Testis (tissue), 3 donors: Measurements from ENCODE around the gene RAD23A. TPM values are rescaled to one million over a fixed set of nuclear protein-coding genes. Genes with fewer than 3 reads are reported as not detected.
"Not testable (repeated sequence)": the region's sequence is repeated elsewhere in the genome, so short reads cannot be mapped to it uniquely, and the experiment has no call there.

ENCODE experiments used
- DNase-seq: peaks from one replicate; pipeline ENCODE4 v3.0.0-alpha.2; 2019
- H3K27ac ChIP-seq, 2 donors: fragments of 200-600 bp; sonication (generic); one replicate each; pipeline ENCODE4 v1.5.1; 2019
- H3K27me3 ChIP-seq: fragments of 200-600 bp; sonication (generic); one replicate; pipeline ENCODE4 v1.5.1; 2019
- H3K36me3 ChIP-seq: fragments of 200-600 bp; sonication (generic); one replicate; pipeline ENCODE4 v1.5.1; 2017; ENCODE audit warnings: low read depth; ENCODE audit errors: missing control alignments
- H3K4me1 ChIP-seq: fragments of 200-600 bp; sonication (generic); one replicate; pipeline ENCODE4 v1.5.1; 2019
- H3K4me3 ChIP-seq, 2 donors: fragments of 200-600 bp; sonication (generic); one replicate each; pipeline ENCODE4 v1.5.1; 2017 to 2019
- H3K9me3 ChIP-seq: fragments of 200-600 bp; sonication (generic); one replicate; pipeline ENCODE4 v1.5.1; 2017
- POLR2A ChIP-seq: fragments of 450-650 bp; IDR thresholded peaks from one replicate; pipeline ENCODE4 v1.6.1; 2017; ENCODE audit warnings: antibody characterized with exemption, mild to moderate bottlenecking, moderate library complexity
- WGBS, 2 donors: methylation state at CpG; one replicate each; pipeline ENCODE4 v1.1.5; 2018; 5-methylcytosine and 5-hydroxymethylcytosine counted together
- intact Hi-C: fragments of 100-400 bp; cut with DNase I; formaldehyde crosslinking; loops from one replicate; pipeline ENCODE4 v1.15.1; 2023; ENCODE audit warnings: low total_unique reads
- polyA plus RNA-seq: library from polyadenylated mRNA; stranded (reverse); fragments of 350-450 nt; fragmentation: Illumina TruSeq; extraction: RNeasy Lipid Tissue Mini Kit (QIAGEN cat#74804); gene quantifications from one replicate; pipeline ENCODE4 v1.2.3, GENCODE V29; 2014; ENCODE audit warnings: low read depth, low replicate concordance; ENCODE audit not compliant: insufficient read depth
- total RNA-seq, 2 donors: library from RNA; depleted of rRNA; stranded (reverse); fragments of >200 nt; gene quantifications; one replicate each; pipeline ENCODE4 v1.2.3, GENCODE V29; 2016
- TF ChIP-seq, protein P1 (sequence below), 3 experiments: fragments of 450-650 bp in 2 of 3; fragments of 200-600 bp in 1 of 3; sonication (generic) in 1 of 3; IDR thresholded peaks; one replicate each; pipeline ENCODE4 v1.5.1; 2016 to 2019; ENCODE audit warnings: antibody characterized with exemption in 3 of 3, mild to moderate bottlenecking in 2 of 3, moderate library complexity in 1 of 3

The RAD23A gene
- total and polyA plus RNA-seq, 3 donors from 2014 or later, result 114 to 174 (median 136) TPM

DNA sequence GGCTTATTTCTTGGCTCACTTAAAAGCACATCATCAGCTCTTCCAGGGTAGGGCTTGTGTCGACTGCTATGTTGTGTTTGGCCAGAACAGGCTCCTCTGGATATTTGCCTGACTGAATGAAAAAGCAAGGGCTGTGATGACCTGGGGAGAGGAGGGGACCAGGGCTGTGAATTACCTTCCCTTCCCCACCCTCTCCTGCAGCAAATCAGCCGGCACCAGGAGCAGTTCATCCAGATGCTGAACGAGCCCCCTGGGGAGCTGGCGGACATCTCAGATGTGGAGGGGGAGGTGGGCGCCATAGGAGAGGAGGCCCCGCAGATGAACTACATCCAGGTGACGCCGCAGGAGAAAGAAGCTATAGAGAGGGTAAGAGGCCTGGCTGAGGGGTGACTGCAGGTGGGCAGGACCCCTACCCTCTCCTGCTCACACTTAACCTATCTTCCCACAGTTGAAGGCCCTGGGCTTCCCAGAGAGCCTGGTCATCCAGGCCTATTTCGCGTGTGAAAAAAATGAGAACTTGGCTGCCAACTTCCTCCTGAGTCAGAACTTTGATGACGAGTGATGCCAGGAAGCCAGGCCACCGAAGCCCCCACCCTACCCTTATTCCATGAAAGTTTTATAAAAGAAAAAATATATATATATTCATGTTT lies 7.0 kb downstream of the RAD23A start:
- peaks cover 19% of the 10 kb centered on the region for H3K4me1 ChIP-seq
- intact Hi-C loops, result no loop called here
- H3K27me3 ChIP-seq, result no peaks in the 10 kb centered on the region
- H3K36me3 ChIP-seq, result no peaks in the 10 kb centered on the region
- no peak for DNase-seq
- no peak overlapping the region for H3K4me3 ChIP-seq
- TF ChIP-seq, protein P1, sequence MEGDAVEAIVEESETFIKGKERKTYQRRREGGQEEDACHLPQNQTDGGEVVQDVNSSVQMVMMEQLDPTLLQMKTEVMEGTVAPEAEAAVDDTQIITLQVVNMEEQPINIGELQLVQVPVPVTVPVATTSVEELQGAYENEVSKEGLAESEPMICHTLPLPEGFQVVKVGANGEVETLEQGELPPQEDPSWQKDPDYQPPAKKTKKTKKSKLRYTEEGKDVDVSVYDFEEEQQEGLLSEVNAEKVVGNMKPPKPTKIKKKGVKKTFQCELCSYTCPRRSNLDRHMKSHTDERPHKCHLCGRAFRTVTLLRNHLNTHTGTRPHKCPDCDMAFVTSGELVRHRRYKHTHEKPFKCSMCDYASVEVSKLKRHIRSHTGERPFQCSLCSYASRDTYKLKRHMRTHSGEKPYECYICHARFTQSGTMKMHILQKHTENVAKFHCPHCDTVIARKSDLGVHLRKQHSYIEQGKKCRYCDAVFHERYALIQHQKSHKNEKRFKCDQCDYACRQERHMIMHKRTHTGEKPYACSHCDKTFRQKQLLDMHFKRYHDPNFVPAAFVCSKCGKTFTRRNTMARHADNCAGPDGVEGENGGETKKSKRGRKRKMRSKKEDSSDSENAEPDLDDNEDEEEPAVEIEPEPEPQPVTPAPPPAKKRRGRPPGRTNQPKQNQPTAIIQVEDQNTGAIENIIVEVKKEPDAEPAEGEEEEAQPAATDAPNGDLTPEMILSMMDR (IDR thresholded peaks at IDR 0.05), result no peak
- TF ChIP-seq POLR2A, result no peak
- WGBS, 2 donors, result 57 to 65% methylated on average over 12 of the region's 12 CpGs
- peak overlapping the region in 1 of 2 donors; percentile 31 for H3K27ac ChIP-seq
- H3K9me3 ChIP-seq, result no peaks in the 10 kb centered on the region

DNA sequence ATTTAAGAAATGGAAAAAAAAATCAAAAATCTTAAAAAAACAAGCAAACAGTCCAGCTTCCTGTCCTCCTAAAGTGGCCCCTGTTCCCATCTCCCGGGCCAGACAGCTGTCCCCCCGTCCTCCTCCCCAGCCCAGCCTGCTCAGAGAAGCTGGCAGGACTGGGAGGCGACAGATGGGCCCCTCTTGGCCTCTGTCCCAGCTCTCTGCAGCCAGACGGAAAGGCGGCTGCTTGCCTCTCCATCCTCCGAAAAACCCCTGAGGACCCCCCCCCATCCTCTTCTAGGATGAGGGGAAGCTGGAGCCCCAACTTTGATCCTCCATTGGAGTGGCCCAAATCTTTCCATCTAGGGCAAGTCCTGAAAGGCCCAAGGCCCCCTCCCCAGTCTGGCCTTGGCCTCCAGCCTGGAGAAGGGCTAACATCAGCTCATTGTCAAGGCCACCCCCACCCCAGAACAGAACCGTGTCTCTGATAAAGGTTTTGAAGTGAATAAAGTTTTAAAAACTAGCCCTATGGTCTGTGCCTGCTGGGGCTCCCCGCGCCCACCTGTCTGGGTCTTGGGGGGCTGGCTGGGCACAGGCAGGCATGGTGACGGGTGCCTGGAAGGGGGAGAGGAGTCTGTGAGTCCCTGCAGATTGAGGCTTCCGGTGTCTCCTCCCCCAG lies 7.6 kb downstream of the RAD23A start:
- no peaks in the 10 kb centered on the region for H3K36me3 ChIP-seq
- no peak for TF ChIP-seq POLR2A
- TF ChIP-seq, protein P1 (IDR thresholded peaks at IDR 0.05), result no peak
- intact Hi-C loops, result no loop called here
- H3K27me3 ChIP-seq, result no peaks in the 10 kb centered on the region
- H3K4me1 ChIP-seq, result peaks cover 19% of the 10 kb centered on the region
- no peaks in the 10 kb centered on the region for H3K9me3 ChIP-seq
- no peak overlapping the region for H3K4me3 ChIP-seq
- peak overlapping the region in 1 of 2 donors; percentile 31 for H3K27ac ChIP-seq
- DNase-seq, result no peak
- 38 to 48% methylated on average over 11 of the region's 11 CpGs for WGBS, 2 donors

DNA sequence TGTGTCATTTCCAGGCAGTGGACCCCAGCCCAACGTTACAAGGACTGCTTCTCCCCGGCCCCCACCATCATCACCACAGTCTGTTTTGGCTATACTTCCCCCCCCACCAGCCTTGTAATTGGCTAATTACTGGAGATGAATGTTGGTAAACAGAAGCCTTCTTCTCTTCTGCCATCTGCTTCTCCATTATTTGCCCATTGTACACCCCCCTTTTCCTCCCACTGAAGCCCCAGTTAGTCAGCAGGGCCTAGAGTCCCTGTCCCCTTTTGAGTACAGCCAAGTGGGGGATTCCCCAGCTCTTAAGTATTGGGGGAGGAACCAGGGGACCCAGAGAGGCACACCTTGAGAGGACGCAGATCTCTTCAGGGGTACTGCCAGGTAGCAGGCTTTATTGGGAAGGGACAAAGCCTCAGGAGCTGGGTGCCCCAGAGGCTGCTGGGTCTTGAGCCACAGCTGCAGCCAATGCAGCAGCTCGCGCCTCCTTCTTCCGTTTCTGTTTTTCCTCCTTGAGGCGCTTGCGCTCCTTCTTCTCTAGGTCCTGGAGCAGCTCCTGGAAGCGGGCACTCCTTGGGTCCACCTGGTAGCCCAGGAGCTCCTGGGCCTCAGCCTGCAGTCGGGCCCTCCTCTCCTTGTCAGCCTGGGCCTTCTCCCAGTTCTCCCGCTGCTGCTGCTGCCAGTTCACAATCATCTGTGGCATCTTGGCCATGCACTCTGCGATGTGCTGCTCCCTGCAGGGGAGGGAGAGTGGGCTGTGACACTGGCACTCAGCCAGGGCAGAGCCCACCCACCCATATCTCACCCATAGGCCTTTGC lies 8.3 kb downstream of the RAD23A start:
- WGBS, 2 donors, result 55 to 79% methylated on average over 11 to 12 of the region's 12 CpGs

DNA sequence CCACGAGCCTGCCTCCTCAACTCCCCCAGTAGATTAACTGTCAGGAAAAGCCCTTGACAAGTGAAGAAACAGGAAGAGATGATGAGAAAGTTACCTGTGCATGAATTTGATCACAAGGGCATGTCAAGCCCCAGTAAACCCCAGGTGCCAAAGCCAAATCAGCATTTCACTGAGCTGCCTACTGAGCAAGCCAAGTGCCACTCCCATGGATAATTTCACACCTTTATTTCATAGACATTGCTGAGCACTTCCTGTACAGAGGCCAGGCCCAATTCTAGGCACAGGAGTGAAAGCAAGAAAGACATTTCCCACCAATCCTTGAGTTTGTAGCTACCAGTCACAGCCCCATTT lies 8.9 kb downstream of the RAD23A start:
- Histone ChIP-seq H3K4me1 (peaks cover 19% of the 10 kb centered on the region), H3K27ac (no peak overlapping the region), H3K4me3 (no peak overlapping the region), H3K9me3 (no peaks in the 10 kb centered on the region), H3K36me3 (no peaks in the 10 kb centered on the region), H3K27me3 (no peaks in the 10 kb centered on the region)
- intact Hi-C loops, result no loop called here
- 53 to 83% methylated on average over 1 of the region's 1 CpG for WGBS, 2 donors
- DNase-seq, result no peak
- TF ChIP-seq, protein P1 (IDR thresholded peaks at IDR 0.05), result no peak
- no peak for TF ChIP-seq POLR2A

More for the DNA sequence above, 8.3 kb downstream of the RAD23A start:
- intact Hi-C loops, result no loop called here
- Histone ChIP-seq H3K9me3 (no peaks in the 10 kb centered on the region), H3K36me3 (no peaks in the 10 kb centered on the region), H3K4me1 (peaks cover 19% of the 10 kb centered on the region), H3K27ac (no peak overlapping the region), H3K27me3 (no peaks in the 10 kb centered on the region), H3K4me3 (no peak overlapping the region)
- TF ChIP-seq POLR2A, result no peak
- TF ChIP-seq, protein P1 (IDR thresholded peaks at IDR 0.05), result no peak
- DNase-seq, result no peak

DNA sequence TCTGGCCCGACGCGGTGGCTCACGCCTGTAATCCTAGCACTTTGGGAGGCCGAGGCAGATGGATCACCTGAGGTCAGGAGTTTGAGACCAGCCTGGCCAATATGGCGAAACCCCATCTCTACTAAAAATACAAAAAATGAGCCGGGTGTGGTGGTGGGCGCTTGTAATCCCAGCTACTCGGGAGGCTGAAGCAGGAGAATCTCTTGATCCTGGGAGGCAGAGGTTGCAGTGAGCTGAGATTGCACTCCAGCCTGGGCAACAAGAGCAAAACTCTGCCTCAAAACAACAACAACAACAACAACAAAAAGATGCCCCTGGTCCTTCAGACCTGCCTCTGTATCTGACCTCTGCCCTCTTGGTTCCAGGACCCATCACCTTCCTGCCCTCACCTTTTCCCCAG lies 9.9 kb downstream of the RAD23A start:
- H3K27me3 ChIP-seq, H3K36me3 ChIP-seq, H3K27ac ChIP-seq, DNase-seq, H3K9me3 ChIP-seq, H3K4me3 ChIP-seq, intact Hi-C loops: not testable (repeated sequence)
- 87 to 96% methylated on average over 9 of the region's 9 CpGs for WGBS, 2 donors
- H3K4me1 ChIP-seq, result peaks cover 19% of the 10 kb centered on the region
